ENCODE measurements around the gene PDE8B.

Gene PDE8B

DNA sequence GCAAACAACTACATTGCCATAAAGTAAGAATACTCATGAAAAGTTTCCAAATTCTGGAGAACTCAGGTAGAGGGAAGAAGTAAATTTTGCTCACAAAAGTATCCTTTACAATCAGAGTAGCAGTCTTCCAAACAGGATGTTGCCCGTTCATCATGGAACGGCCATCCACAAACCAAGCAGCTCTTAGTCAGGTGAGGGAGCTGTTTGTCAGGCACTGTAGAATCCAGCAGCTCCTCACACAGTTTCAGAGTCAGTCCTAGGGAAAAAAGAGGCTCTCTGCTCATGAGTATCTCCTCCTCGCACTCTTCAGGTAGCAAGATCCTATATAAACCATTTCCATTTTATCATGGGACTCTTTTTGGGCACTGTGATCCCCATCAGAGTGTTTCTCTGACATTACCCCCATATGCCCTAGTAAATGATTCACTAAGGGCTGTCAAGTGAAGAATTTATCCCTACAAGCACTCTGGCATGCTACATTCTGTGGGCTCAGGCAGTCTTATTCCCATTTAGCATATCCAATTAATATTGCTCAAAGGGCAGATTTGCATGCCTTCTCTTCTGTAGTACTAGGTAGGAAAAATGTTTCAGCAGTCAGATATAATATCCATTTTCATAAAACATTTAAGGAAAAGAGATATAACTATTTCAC is 183.7 kb downstream of the PDE8B start:
- DNase-seq (ENCODE audit: insufficient read length, low spot score) (no peak), FAIRE-seq (no peak)

DNA sequence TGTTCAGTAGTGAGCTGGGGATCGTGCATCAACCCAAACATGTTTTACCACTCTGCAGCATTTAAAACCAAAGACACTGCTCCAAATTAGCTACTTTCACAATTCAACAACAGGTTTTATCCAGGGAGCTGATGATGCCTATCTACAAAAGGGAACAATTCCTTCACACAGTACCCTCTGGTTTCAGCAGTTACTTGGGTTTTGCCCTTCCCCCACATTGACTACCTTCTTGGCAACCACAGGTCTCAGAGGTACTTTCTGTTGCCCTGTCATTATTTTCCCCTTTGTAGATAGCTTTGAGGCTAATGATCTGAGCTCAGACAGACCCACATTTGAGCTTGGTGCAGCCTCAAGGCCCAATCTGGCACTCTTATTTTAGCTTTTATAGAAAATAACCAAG is 185.5 kb downstream of the PDE8B start:
- DNase-seq (ENCODE audit: insufficient read length, low spot score) (no peak), FAIRE-seq (no peak)

DNA sequence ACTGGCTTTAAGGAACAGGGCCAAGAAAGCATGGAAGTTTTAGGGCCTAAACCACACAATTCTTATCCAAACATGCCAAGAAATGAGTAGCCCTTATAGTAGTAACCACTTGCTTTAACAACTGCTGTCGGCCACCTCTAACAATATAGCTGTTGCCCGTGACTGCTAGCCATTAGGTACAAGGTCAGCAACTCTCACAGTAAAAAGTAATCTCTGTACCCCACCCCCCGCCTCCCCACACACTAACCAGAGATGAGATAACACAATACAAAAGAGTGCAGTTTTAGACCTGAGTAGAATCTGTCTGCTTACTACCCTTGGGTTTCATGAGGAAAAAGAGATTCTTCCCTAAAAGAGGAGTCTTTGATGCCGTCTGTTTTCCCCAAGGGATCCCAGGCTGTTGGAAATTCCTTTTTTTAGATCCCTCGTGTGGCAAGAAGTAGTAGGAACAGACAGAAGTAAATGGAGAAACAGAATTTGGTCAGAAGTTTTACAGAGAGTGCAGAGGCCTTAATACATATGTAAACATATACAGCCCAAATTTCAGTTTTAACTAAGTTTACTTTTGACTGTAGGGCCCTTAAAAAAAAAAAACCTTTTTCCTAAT is 187.3 kb downstream of the PDE8B start:
- FAIRE-seq (no peak), DNase-seq (ENCODE audit: insufficient read length, low spot score) (no peak)

DNA sequence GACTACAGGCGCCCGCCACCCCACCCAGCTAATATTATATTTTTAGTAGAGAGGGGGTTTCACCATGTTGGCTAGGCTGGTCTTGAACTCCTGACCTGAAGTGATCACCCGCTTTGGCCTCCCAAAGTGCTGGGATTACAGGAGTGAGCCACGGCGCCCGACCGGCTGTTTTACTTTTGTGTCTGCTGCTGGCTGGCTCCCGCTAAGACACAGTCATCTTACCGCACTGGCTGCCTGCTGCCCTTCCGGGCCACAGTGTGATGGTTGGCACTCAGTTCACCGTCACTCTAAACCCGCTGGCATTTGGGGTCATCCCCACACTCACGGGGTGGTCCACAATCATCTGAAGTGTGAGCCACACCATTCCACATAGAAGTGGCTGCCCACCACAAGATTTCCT is 188.0 kb downstream of the PDE8B start:
- DNase-seq (ENCODE audit: insufficient read length, low spot score): no peak
- FAIRE-seq: no peak

DNA sequence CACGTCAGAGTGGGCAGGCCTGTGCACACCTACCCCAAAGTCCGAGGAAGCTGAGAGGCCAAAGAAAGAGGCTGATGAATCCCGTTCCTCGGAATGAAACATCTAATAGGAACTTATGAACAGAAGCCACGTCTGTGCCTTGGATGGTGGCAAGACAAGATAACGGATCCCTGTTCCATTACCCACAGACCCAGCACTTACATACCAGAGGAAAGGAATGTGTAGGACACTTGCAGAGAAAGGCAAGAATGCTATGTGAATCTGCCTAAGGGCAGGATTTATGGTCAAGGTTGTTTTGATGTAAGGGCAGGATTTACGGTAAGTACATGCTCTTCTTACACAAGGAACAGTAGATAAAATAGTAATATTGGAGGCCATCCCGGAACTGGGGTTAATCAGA is 188.4 kb downstream of the PDE8B start:
- DNase-seq (ENCODE audit: insufficient read length, low spot score) (peak; percentile 59), FAIRE-seq (peak; percentile 79)

DNA sequence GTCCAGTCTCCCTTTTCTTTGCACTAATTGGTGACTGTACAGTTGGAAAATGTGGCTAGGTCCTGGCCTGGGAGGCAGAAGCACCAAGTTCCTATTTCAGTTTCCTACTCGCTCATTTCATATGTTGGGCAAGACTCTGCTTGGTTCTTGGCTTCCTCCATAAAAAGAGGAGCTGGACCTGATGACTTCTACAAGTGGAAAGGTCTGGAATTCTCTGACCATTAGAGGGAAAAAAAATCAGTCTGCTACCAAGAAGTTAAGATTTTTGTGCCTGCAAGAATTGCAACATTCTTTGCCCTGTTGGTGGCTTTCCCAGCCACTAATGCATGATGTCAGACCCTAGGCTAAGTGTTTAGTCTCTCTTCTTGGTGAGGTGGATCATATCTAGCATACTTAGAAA is 190.2 kb downstream of the PDE8B start:
- DNase-seq (ENCODE audit: insufficient read length, low spot score): no peak
- peak; percentile 48 for FAIRE-seq

DNA sequence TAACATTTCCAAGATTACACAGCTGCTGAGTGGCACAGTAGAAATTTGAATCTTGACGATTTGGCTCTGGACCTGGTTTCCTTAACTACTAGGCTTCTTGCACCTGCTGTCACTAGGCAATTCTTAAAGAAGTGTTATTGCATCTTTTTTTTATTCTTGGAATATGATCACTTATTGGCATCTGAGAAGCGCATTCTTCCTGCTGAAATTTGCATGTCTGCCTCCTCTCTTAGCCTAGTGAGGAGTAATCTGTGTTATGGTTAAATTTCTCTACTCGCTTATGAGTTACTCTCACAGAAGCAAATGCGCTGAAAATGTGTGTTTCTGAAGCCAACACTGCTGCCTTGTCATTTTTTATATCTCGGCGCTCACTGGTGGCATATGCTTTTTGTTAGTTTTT is 192.3 kb downstream of the PDE8B start:
- DNase-seq (ENCODE audit: insufficient read length, low spot score) (no peak), FAIRE-seq (no peak)

DNA sequence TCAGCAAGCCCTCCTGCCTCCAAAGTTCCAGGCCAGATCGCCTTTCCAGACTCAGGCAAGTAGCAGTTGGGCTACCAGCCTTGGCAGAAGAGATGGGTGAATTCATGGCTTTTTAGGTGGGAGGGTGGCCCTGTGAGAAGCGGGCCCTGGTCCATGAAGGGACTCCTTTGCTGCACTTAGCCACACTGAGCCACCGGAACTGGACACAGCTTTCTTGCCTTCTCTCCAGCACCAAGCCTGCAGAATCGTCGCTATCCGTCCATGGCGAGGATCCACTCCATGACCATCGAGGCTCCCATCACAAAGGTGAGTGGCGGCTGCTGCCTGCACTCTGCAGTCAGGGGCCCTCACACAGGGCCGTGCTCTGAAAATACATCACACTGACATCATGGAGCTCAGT is 196.7 kb downstream of the PDE8B start:
- no peak for DNase-seq (ENCODE audit: insufficient read length, low spot score)
- no peak for FAIRE-seq

DNA sequence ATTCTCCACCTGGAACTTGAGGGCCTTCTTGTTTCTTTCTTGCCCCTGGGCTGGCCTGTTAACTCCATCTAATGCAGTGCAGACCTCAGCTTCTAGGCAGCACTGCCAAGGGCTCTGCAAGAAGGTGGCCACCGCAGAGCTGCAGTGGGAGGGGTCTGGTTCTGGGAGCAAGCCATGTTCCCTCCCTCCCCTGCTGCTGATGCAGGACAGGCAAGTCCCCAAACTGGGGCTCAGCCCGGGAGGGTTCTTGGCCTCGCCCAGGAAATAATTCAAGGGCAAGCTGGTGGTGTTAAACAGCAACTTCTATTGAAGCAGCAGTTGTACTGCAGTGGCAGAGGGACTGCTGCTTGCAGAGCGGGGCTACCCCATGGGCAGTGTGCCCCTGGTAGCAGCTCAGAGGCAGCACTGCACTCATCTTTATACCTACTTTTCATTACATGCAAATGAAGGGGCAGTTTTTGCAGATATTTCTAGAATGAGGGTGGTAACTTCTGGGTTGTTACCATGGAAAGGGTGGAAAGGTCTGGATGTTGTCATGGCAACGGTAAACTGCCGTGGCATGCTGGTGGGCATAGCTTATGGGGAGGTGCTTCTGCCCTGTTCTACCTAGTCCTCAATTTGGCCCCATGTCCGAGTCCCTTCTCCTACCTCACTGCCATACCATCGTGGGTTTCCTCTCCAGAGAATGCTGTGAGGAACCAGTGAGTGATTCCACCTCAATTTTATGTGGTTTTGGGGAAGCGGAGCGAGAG is 199.6 kb downstream of the PDE8B start:
- FAIRE-seq (no peak), DNase-seq (ENCODE audit: insufficient read length, low spot score) (no peak)

DNA sequence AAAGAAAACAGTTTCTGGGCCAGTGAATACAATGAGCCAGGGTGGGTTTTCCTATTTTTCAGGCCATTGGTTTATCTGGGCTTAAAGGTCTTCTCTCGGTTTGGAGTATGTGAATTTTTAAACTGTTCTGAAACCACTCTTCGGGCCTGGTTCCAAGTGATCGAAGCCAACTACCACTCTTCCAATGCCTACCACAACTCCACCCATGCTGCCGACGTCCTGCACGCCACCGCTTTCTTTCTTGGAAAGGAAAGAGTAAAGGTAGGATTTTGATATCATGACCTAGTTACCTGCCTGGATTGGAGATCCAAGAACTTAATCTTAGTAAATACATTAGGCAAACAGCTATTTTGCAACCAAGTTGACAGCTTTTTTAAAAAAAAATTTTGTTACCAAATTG is 202.6 kb downstream of the PDE8B start:
- FAIRE-seq (no peak), DNase-seq (ENCODE audit: insufficient read length, low spot score) (no peak)

DNA sequence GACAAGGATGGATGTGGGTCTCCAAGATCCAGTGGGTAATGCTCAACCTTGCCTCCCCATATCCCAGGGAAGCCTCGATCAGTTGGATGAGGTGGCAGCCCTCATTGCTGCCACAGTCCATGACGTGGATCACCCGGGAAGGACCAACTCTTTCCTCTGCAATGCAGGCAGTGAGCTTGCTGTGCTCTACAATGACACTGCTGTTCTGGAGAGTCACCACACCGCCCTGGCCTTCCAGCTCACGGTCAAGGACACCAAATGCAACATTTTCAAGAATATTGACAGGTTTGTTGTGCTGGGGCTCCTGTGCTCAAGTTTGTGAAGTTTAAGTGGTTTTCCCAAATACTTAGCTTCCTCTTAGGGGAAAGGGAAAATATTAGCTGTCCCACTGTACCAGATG is 207.7 kb downstream of the PDE8B start:
- DNase-seq (ENCODE audit: insufficient read length, low spot score): no peak
- FAIRE-seq: no peak

DNA sequence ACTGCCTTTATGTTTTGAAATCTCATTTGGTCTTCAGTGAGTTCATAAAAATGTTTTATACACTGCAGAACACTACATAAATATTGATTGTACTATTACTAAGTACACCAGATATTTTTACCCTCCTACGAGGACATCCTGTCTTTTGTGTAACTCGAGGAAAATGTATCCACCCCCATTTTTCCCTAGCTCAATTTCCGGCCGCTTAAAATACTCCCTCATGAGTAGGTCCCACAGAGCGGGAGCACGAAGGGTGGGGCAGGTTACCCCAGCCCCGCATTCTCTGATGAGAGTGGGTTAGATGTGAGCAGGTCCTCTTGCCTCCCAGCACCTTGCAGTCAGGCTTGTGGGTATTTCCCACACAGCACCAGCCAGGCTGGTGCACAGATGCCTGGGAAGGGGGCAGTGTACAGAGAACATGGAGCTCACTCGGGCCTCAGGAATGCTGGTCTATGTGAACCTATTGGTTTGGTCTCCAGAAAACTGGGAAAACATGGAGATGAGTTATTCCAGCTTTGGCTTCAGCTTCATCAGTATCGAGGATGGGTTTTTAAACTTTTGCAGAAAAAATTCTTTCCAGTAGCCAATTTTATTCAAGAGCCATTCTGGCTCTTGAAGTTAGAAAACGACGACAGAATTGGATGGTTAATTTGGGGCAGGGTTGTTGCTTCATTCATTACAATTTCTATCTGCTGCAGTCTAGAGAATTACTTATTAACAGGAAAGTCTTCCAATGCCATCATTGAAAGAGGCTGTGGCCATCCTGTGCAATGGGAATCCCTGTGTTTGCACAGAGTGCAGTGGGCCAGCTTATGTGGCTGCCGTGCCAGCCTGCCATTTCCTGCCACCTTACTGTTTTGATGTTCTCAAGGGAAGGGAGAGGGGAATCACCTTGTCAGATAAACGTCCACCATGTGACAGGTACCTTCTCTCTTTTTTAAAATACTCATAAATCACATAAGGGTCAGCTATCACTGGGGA is 208.4 kb downstream of the PDE8B start:
- FAIRE-seq (no peak), DNase-seq (ENCODE audit: insufficient read length, low spot score) (no peak)

DNA sequence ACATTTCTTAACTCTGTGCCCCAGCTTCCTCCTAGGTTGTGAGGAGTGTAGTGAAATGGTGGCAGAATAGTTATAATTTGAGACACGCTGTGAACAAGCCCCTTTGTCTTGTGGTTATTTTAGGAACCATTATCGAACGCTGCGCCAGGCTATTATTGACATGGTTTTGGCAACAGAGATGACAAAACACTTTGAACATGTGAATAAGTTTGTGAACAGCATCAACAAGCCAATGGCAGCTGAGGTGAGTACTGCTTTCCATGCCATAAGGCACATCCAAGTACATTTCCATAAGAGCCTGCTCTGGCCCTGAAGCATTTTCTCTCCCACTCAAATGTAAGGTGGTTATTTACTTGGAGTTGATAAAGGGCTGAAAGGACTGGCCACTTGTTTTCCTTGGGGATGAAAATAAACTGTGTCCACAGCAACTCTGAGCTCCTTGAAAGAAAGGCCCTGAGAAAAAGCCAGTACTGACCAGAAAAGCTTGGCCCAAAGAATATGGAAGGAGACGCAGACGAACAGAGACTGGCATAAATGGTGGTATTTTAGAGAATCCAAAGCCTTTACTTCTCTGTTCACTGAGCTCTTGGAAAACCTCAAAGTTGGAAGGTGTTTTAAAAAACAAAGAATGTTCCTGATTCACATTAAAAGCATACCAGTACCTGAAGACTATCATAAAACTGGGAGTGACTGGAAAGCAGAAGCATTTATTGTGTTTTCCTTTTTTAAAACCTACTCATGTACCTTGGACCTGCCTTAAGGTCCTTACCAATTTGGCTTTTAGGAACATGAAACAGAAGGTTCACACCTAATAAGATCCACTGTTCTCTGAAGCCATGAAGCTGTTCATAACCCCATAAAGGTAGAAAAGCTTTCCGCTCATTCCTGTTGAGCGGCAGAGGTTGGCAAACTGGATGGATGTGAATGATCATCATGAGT is 209.4 kb downstream of the PDE8B start:
- FAIRE-seq: no peak
- no peak for DNase-seq (ENCODE audit: insufficient read length, low spot score)

DNA sequence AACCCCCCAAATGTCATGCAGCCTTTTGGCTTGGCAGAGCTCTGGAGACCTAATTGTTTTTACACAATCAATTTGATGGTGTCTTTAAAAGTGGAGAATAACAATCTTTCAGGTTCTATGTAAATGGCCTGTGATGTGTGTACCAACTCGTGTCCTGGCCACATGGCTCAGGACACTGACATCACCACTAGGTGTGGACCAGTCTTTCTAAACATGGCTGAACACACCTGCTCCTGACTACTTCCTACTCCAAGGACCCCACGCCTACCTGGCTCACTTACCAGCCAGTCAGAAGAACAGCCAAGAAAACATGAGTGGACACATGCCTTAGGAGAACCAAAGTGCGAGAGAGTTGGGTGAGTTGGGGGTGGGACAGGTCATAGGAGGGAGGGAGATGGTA is 210.5 kb downstream of the PDE8B start:
- FAIRE-seq: no peak
- no peak for DNase-seq (ENCODE audit: insufficient read length, low spot score)

DNA sequence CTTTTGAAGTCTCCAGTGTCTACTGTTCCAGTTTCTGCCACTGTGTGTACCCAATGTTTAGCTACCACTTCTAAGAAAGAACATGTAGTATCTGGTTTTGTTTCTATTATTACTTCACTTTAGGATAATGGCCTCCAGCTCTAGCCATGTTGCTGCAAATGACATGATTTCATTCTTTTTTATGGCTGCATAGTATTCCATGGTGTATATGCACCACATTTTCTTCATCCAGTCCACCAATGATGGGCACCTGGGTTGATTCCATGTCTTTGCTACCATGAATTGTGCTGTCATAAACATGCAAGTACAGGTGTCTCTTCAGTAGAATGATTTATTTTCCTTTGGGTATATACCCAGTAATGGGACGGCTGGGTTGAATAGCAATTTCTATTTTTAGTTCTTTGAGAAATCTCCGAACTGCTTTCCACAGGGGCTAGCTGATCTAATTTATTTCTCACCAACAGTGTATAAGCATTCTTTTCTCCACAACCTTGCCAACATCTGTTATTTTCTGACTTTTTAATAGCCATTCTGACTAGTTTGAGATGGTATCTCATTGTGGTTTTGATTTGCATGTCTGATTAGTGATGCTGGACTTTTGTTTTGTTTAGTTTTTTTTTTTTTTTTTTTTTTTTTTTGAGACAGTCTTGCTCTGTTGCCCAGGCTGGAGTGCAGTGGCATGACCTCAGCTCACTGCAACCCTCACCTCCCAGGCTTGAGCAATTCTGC is 212.7 kb downstream of the PDE8B start:
- DNase-seq (ENCODE audit: insufficient read length, low spot score) (no peak), FAIRE-seq (no peak)

DNA sequence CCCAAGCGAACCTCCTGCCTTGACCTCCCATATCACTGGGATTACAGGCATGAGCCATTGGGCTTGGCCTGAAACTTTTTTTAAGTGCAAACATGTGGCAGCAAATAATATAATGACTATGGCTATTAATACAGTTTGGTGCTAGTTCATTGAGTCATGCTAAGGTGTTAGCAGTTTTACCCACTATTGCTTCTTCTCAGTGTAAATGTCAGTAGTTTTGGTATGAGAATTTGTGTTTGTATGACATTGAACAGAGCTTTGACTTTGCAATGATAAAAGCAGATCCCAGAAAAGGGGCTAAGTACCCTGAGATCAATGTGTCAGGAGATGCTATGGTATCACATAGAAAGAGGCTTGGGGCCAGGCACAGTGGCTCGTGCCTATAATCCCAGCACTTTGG is 214.4 kb downstream of the PDE8B start:
- DNase-seq (ENCODE audit: insufficient read length, low spot score) (no peak), FAIRE-seq (no peak)

DNA sequence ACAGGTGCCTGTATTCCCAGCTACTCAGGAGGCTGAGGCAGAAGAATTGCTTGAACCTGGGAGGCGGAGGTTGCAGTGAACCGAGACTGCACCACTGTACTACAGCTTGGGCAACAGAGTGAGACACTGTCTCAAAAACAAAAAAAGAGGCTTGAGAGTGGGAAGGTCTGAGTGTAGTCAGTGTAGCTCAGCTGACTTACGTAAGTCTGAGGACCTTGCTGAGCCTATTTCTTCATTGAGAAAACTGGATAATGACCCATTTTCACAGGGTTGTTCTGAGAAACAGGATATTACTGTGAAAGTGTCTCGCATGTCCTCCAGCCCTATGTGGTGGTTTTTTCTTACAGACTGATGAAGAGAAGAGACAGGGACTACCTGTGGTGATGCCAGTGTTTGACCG is 214.9 kb downstream of the PDE8B start:
- DNase-seq (ENCODE audit: insufficient read length, low spot score) (no peak), FAIRE-seq (no peak)

DNA sequence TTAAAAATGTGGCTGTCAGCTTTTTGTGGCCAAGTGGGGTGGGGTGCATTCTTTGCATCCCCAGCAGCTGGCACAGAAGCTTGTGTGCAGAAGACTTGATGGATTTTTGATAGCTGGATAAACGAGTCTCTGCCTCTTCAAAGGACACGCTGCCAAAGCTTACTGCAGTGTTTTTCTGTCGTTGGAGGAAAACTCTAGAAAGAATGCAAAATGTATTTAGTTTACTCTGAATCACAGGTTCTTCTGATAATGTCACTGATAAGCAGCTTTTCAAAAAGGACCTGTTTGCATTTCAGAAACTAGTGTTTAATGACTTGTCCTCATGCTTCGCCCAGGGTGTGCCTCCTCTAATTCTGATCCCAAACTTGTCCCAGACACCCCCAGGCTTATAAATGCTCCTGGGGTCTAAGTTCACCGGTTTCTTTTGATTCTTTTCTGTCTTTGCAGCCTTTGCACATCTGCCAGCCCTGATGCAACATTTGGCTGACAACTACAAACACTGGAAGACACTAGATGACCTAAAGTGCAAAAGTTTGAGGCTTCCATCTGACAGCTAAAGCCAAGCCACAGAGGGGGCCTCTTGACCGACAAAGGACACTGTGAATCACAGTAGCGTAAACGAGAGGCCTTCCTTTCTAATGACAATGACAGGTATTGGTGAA is 215.6 kb downstream of the PDE8B start:
- DNase-seq (ENCODE audit: insufficient read length, low spot score): no peak
- FAIRE-seq: no peak

DNA sequence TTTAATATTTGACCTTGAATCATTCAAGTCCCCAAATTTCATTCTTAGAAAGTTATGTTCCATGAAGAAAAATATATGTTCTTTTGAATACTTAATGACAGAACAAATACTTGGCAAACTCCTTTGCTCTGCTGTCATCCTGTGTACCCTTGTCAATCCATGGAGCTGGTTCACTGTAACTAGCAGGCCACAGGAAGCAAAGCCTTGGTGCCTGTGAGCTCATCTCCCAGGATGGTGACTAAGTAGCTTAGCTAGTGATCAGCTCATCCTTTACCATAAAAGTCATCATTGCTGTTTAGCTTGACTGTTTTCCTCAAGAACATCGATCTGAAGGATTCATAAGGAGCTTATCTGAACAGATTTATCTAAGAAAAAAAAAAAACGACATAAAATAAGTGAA is 216.2 kb downstream of the PDE8B start:
- DNase-seq (ENCODE audit: insufficient read length, low spot score) (peak; percentile 19), FAIRE-seq (peak; percentile 9)

Data from HTR-8/SVneo (cell line).